Measurements from ENCODE around the gene ARHGAP6. TPM values are rescaled to one million over a fixed set of nuclear protein-coding genes. Genes with fewer than 3 reads are reported as not detected.

Gene ARHGAP6
- total and polyA plus RNA-seq, 2 experiments from 2014 or later, result 0.26 to 0.59 TPM

GRCh38 chrX:11406109-11406765 is 259.5 kb downstream of the ARHGAP6 start (continued):
- TF ChIP-seq ETS1 (IDR thresholded peaks at IDR 0.05), result no peak
- no peak for TF ChIP-seq EZH2phosphoT487 (IDR thresholded peaks at IDR 0.05; ENCODE audit: unreplicated experiment)
- no peak for TF ChIP-seq REST (IDR thresholded peaks at IDR 0.05; ENCODE audit: unreplicated experiment)
- TF ChIP-seq JUNB (IDR thresholded peaks at IDR 0.05; ENCODE audit: unreplicated experiment), result no peak
- no peak for TF ChIP-seq STAT1 (IDR thresholded peaks at IDR 0.05; ENCODE audit: unreplicated experiment)
- no peak for TF ChIP-seq ZNF114 (CRISPR knock-in tag; IDR thresholded peaks at IDR 0.05)

- Histone ChIP-seq H3K36me3 (ENCODE audit: insufficient read depth) (no peaks in the 10 kb centered on the region), H3F3A (replicated peaks; ENCODE audit: low read depth) (no peaks in the 10 kb centered on the region), H3K4me1 (ENCODE audit: insufficient read depth) (no peaks in the 10 kb centered on the region), H2AFZ (no peak overlapping the region), H3K4me3 (no peak overlapping the region), H4K20me1 (replicated peaks; ENCODE audit: insufficient read depth) (no peaks in the 10 kb centered on the region), H3K79me2 (replicated peaks; ENCODE audit: insufficient read depth) (no peaks in the 10 kb centered on the region), H3K27ac (ENCODE audit: low read depth) (no peak overlapping the region), H3K4me2 (no peak overlapping the region), H3K9me2 (ENCODE audit: insufficient read depth) (no peaks in the 10 kb centered on the region), H3K27me3 (ENCODE audit: insufficient read depth) (no peaks in the 10 kb centered on the region)
- H3K9me3 Mint-ChIP-seq, result no peaks in the 10 kb centered on the region
- H3K27me3 Mint-ChIP-seq (ENCODE audit: insufficient read depth, low read depth, poor library complexity), result no peaks in the 10 kb centered on the region
- DNase-seq (ENCODE audit: low spot score), result no peak
- no peaks in the 10 kb centered on the region for H3K4me1 Mint-ChIP-seq
- no peak for ATAC-seq
- H3K4me3 Mint-ChIP-seq, result no peak overlapping the region
- no peak overlapping the region for H3K27ac Mint-ChIP-seq
- H3K36me3 Mint-ChIP-seq (ENCODE audit: low read depth), result no peaks in the 10 kb centered on the region
- no peak for TF ChIP-seq STAT1 (IDR thresholded peaks at IDR 0.05; ENCODE audit: unreplicated experiment)
- TF ChIP-seq REST (IDR thresholded peaks at IDR 0.05; ENCODE audit: unreplicated experiment), result no peak
- no peak for TF ChIP-seq ZNF462 (CRISPR knock-in tag; IDR thresholded peaks at IDR 0.05)
- no peak for TF ChIP-seq CREB1 (CRISPR knock-in tag; IDR thresholded peaks at IDR 0.05; ENCODE audit: low read depth)
- TF ChIP-seq POLR2AphosphoS5 (IDR thresholded peaks at IDR 0.05; ENCODE audit: low read depth), result no peak
- no peak for TF ChIP-seq ZNF331 (CRISPR knock-in tag; IDR thresholded peaks at IDR 0.05; ENCODE audit: low read depth)
Measured at GRCh38 chrX:11403631-11404030, 262.1 kb downstream of the ARHGAP6 start.
